ENCODE measurements around the gene EPHB3.

EPHB3 gene

DNA sequence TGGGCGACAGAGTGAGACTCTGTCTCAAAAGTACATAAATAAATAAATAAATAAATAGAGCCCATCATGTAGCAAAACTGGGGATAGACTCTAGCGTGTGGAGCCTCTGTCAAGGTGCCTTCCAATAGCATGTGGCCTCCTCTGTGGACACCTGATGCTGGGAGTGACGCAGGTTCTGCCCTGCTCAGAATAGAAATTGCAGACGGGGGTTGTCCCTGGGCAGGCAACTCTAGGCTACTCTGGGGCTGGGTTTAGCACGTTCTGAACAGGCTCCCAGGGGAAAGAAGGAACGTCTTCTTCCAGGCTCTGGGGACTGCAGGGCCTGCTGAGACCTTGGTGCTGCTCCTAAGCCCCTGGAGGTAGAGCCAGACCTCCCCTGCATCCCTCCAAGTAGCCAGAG lies 65.3 kb downstream of the EPHB3 start:
- DNase-seq (ENCODE audit: low read depth), result no peak

DNA sequence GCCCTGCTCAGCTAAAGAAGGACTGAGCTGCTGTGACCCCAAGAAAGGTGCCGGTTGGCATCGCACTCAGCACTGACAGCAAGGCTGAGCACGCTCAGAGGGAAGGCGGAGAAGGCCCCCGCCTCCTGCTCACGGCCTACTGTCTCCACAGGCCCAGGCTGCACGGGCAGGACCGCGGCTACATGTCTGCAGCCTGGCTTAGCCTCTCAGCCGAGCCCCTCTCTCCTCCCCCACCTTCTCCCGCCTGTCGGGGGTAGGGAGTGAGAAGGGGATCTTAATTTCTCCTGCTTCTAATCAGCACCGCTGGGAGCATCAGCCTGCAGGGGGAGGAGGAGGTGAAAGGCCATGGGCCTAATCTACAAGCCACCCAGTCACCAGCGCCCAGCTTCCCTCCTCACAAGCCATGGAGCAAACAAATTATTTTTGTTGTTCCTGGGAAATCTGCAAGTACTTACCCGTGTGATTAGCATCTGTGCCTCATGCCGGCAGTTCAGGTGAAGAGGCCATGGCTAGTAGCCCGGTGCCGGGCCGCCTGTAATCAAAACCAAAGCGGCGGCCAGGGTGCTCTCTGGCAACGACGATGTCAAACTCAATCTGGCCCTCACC lies 68.1 kb downstream of the EPHB3 start:
- DNase-seq (ENCODE audit: low read depth), result no peak

GRCh38 chr3:184630861-184631471 lies 69.4 kb downstream of the EPHB3 start:
- no peak for DNase-seq (ENCODE audit: low read depth)

GRCh38 chr3:184631472-184631861 lies 69.9 kb downstream of the EPHB3 start:
- no peak for DNase-seq (ENCODE audit: low read depth)
